HG03097 (cell line): Measurements from ENCODE around the gene MAN1C1.

Experiments used
- ATAC-seq: cut with Tn5 transposase; IDR thresholded peaks from one replicate; pipeline ENCODE4 v1.9.1; 2021; ENCODE audit not compliant: unreplicated experiment, low FRiP score

MAN1C1 gene

DNA sequence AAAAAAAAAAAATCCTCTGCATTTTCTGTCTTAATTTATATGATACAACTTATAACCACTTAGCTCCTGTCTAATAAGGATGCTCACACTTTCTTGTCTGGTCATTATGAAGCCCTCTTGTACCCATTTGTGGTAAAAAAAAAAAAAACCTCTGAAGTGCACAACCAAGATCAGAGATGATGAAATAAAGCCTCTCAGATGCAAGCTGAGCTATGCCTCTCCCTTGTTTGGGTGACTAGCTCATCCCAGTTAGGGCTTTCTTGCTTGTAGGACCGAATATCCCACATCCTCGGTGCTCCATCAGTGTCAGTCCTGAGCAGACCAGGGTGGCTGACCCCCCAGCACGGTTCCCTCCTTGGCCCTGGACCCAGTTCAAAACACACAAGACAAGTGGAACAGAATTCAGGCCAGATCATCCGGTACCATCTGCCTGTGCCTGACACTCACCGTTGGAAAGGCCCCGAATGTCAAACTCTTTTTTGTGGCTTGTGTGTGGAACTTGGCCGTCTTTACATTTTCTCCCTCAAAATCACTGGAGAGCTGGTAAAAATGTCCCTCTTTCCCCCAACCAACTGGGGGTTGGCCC lies 177.1 kb downstream of the MAN1C1 start:
- ATAC-seq: no peak

DNA sequence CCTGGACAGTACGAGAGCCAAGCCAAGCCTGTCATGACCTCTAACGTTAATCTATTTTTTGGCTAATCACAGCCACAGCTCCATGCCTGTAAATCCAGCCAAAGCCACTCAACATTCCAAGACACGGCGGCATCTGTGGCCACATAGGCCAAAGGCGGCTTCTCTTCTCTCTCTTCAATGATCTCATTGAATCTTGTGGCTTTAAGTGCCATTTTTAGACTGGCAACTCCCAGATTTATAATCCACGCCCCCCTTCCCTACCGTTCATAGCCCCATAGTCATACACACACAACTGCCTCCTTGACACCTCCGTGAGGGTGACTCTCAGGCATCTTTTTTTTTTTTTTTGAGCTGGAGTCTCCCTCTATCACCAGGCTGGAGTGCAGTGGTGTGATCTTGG lies 177.7 kb downstream of the MAN1C1 start:
- no peak for ATAC-seq

DNA sequence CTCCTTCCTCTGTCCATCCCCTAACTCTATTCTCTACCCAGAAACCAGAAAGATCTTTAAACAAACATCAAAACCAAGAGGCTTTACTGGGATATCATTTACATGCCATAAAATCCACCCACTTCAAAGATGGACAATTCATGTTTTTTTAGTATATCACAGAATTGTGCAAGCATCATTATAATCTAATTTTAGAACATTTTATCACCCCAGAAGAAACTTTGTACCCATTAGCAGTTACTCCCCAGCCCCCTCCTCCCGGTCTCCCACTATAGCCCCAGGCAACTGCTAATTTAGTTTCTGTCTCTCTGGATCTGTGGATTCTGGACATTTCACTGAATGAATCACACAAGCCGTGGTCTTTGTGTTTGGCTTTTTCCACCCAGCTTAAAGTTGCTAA lies 178.6 kb downstream of the MAN1C1 start:
- ATAC-seq: no peak

DNA sequence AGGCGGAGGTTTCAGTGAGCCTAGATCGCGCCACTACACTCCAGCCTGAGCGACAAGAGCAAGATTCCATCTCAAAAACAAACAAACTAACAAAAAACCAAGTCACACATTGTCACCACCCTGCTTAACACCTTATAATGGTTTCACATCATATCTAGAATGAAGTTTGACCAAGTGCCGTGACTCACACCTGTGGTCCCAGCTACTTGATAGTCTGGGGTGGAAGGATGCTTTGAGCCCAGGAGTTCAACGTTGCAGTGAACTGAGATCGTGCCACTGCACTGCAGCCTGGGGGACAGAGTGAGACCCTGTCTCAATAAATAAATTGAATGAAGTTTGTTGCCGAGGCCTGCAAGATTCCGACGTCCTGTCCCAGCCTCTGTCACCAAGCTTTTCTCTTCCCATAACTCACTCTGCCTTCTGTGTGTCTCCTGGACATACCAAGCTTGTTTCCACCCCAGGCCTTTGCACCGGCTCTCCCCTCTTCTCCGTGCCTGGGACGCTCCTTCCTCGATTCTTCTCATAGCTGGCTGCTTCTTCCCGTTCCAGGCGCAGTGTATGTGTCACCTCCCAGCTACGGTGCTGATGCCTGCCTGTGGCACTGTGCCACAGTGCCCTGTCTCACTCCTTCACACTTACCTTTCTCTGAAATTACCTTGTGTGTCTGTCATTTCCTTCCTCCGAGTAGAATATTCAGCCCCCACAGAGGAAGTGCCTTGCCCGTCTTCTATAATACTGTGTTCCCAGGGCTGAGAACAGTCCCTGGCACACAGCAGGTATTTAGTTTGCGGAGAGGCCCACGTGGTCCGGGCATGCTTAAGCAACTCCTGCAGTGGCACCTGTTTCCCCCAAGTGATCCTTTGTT lies 179.6 kb downstream of the MAN1C1 start:
- ATAC-seq: no peak

DNA sequence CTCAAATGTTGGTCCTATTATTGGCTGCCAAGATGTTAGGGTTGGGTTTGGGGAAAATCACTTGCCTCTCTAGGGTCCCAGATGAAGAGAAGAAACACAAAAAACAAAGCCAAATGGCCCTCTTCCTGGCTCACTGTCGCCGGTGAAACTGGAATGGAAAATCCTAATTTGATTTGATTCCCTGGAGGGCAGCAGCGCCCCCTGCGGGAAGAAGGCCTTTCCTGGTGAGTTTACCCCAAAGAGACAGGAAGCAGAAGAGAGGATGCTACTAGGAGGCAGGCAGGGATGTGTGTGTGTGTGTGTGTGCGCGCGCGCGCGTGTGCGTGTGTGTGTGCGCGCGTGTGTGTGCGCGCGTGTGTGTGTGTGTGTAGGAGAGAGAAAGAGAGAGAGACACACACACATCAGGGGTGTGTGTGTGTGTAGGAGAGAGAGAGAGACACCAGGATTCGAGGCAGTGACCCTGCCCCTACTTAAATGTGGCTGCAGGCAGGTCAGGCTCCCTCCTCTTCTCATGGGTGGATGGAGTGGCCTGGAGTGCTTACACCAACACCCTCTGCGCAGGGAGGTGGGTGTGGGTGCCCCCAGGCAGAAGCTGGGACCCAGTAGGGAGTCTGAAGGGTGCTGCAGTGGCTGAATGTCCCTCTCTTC lies 180.3 kb downstream of the MAN1C1 start:
- no peak for ATAC-seq

DNA sequence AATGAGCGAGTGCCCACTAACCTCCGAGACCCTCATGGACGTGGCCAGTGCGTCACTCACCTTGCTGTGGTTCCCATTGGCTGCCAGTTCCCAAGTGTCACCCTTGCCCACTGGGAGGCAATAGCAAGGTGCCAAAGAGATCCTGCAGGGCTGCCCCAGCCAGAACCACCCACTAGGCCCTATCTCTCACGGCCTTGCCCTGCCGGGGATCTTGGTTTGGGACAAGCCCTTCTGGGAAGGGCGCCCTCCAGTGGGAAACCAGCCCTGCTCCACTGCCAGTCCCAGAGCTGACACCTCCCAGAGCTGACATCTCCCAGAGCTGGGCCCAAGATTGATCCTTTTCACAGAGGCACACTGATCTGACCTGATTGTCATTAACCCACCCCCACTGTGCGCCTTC lies 181.3 kb downstream of the MAN1C1 start:
- ATAC-seq: no peak

DNA sequence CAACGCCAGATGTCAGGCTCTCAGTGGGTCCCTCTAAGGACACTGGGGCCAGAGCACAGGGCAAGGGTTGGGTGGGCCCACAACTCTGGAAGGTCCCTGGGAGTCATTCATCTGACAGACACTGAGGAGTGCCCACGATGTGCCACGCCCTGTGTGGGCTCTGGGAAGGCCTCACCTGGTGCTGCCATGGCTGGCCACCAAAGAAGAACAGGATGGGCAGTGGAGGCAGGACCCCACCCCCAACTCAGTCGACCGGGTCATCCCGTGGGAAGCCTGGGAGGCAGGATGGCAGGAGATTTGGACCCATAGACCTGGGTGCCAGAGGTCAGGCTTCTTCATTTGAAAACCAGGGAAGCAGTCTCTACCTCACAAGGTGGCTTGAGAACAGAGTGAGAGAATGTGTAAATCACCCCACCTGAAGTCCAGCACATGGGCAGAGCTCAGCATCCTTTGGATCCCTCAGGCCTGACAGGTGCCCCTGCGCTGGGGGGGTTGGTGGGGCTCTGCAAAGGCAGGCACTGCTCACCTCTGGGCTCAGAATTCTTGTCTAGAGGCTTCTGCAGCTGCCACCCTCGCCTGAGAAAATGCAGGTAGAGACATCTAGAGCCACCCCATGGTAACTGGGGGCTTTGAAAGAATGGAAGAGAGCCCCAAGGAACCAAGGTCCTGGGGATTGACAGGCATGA lies 182.2 kb downstream of the MAN1C1 start:
- ATAC-seq: no peak

DNA sequence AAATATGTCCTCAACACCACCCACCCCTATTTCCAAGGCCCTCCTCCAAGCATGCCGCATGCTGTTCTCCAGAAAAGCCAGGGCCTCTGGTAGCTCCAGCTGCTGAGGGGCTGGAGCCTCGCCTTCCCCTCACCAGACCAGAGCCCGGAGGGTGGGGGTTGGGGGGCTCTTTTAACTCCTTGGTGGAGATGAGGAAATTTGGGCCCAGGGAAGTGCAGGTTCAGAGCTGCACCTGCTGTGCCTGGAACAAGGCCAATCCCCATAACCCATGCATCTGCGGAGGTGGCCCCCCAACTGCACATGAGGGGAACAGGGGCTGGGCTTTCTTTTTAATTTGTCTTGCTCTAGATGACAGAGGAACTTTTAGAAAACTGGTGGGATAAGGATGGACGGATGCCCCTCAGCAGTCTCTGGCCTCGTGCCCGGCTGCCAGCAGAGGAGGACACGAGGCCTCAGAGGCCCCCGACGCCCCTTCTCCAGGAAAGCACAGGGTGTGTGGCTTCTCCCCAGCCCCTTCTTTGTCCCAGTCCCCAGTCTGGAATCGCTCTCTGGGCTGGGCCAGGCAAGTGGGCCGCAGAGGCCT lies 182.9 kb downstream of the MAN1C1 start:
- ATAC-seq: no peak

DNA sequence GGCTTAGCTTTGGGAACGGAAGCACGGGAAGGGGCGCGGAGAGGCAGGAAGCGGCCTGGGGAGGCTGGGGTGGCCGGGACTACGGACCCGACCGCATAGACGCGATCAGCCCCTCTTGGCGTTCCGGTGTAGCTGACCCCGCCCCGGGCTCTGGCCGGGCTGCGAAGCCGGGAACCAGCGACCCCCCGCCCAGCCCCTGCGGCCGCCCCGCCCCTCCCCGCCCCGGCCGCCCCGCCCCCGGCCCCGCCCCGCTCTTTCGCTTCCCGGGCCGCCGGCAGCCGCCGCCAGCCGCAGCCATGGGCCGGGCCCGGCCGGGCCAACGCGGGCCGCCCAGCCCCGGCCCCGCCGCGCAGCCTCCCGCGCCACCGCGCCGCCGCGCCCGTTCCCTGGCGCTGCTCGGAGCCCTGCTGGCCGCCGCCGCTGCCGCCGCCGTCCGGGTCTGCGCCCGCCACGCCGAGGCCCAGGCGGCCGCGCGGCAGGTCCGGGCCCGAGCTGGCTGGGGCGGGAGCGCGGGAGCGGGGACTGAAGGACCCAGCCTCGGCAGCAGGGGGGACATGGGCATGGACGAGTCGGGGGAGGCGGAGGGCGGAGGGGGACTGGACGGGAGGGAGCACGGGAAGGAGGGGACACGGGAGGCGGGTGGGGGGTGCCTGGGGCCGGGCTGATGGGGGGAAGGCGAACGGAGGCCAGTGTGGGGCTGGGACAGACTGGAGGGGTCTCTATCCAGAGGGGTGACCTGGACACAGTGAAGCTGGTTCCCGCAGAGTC lies 183.5 kb downstream of the MAN1C1 start, which contains the start of gene SELENON:
Gene SELENON (plus strand): TSS at position 259 of the 768 bp plus-strand sequence. CDS start 38 bp downstream, at position 297.
- no peak for ATAC-seq

DNA sequence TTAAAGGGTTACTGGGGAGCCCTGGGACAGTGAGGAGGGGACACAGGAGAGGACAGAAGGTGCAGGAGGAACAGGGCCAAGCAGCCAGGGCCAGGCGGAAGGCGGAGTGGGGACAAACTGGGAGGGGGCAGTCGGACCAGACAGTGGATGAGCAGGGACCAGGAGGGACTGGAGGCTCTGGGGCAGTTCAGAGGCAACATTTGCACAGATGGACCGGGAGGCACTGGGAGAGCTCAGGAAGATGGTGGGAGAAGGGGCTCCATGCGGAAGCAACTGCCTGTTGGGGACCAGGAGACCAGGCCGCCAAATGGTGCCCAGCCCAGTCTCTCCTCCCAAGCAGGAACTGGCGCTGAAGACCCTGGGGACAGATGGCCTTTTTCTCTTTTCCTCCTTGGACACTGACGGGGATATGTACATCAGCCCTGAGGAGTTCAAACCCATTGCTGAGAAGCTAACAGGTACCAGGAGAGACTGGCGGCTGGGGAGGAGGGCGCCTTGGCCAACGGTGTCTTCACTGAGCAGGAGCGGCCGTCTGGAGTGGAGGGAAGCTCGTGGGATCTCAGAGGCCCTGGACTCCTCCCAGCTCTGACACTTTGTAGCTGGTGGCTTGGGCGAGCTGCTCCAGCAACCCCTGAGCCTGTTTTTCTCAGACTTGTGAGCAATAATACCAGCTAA lies 184.2 kb downstream of the MAN1C1 start:
- no peak for ATAC-seq

DNA sequence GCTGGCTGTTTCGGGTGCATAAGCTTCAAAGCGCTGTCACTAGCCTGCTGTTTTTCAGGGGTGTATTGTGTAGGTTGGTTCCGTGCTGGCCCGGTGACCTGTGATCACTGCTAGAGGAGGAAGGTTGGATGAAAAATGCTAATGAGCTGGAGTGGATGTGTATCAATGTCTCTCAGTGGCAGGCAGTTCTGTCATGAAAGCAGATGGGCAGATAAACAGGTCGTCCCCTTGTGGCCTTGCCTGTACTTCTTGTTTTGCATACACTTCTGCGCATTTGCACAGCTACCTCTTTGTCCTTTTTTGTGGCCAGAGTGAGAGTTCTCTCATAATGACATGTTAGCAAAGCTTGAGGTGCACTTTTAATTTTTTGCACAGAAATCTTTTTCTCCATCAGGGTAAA lies 186.3 kb downstream of the MAN1C1 start:
- ATAC-seq: no peak

DNA sequence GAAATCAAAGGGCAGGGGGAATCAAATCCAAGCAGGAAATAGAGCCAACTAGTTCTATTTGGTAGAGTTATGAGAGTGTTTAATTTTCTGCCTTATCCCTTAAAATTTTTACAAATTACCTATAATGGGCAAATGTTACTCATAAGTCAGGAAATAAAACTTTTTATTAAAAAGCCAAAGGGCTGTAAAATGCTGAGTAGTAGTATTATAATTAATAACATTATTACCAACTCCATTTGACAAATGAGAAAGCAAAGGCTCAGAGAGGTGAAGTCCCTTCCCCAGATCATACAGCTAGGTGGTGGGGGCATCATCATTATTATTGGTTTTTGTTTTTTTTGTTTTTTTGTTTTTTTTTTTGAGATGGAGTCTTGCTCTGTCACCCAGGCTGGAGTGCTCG lies 186.8 kb downstream of the MAN1C1 start:
- ATAC-seq: no peak

DNA sequence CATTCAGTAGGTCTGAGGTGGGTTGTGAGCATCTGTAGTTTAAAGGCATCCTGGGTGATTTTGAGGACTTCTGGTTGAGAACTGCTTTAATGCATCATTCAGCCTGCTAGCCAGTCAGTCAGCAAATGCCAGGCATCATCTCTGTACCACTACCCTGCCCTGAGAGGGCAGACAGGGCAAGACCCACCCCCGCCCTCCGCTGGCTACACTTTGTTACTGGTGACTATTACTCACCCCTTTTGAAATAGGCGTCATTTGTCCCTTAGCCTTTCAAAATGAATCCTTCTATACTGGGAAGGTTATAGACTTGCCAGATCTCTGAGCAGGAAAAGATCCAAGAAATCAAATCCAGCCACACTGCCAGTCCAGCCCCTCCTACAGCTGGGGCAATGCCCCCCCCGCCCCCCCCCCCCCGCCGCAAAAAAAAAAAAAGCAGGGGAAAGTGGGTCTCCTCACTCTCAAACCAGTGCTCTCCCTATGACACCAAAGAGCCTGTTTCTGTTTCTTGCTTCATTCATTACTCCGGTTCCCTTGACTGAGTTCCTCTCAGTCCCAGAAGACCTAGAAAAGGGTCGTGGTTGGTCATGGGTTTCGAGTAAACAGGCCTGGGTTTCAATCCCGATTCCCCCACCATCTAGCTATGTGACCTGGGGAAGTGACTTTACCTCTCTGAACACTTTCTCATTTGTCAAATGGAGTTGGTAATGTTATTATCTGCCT lies 187.8 kb downstream of the MAN1C1 start:
- ATAC-seq: peak; percentile 41

DNA sequence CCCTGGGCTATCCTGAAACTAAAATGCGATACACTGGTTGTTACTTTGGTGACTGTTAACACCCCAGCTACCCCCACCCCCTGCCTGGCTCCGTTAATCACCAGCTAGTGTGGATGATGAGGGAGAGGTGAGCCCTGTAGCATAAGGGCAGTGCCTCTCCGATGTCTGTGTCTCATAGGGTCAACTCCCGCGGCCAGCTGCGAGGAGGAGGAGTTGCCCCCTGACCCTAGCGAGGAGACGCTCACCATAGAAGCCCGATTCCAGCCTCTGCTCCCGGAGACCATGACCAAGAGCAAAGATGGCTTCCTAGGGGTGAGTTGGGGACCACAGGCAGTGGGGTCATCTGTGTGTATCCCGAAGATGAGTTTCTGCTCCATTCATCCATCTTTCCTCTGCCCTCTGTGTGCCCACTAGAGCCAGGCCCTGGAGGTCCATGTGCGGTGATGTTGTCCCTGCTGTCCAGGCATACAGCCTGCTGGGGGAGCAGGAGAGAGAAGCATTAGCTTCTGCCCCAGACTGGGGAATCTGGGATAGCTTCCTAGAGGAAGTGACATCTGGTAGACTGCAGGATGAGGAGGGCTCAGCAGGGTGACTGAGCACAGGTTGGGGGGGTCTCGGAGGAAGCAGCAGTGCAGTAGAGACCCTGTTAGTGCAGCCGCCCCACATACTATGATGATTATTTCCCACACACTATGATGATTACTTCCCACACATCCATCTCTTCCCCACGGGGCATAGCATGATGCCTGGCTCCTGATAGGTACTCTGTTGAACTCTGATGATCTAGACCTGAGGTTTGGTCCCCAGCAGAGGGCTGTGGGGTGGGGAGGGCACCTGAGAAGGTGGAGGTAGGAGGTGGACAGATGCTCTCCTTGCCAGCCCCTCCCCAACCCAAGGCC lies 188.6 kb downstream of the MAN1C1 start:
- no peak for ATAC-seq

DNA sequence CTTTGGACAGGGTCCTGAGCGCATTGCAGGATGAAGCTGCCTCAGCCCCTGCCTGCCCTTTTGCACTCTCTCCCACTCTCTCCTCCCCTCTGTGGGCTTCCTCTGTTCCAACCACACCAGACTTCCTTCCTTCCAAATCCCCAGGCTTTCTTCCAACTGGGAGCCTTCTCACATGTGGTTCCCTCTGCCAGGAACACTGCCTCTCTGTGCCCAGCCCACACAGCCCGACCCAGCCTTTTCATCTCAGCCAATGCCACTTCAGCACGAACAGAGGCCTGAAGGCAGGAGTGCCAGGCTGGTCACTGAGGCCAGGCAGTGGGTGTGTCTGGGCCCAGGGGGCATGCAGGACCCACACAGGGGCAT lies 189.3 kb downstream of the MAN1C1 start:
- ATAC-seq: no peak

DNA sequence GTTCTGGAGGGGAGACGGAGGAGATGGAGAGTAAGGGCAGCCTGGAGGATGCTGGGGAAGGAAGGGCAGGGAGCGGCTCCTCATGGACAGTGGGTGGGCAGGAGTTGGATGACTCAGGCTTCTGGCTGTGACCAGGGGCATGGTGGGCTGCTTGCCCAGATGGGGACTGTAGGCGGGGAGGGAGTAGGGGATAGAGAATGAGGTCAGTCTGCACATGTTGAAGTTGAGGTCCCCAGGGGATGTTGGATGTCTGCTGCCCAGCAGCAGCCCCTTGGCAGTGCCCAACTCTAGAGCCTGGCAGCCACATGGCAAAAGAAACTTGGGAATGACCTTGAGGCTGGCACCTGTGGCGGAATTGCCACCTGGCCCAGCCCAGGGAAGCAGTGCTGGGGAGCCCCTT lies 189.8 kb downstream of the MAN1C1 start:
- no peak for ATAC-seq

DNA sequence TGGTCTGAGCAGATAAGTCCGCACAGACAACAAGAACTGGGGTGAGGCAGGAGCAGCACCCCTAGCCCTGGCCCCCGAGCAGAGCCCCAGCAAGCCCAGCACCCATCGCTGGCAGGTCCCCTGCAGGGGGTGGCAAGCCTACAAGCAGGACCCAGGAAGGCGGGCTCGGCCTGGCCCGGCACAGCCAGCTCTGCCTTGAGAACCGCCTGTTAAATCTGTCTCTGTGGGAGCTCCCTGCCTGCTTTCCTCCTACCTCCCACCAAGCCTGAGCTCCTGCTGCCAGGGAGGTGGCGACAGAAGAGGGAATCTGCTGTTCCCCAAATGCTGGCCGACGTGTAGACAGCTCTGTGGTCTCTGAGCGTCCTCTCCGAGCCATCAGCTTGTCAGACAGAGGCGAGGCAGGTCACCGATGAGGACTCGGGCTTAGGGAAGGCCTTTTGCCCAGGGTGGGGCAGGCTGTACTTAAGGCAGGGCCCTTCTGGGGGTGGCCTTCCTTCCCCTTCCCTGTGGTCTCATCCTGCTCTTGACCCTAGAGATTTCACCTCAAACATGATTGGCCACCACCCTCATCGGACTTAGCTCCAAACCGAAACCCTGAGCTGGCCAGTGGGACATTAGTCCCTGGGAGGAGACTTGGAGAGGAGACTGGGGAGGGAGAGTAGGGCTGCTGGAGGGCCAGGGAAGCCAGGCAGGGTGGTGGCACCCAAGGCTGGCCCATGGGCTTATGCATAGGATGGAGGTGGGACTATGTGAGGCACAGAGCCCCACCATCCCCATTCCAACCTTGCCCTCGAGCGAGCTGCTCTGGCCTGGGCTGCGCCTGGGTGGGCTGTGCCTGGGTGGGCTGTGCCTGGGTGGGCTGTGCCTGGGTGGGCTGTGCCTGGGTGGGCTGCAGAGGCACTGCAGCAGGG lies 191.1 kb downstream of the MAN1C1 start:
- ATAC-seq: no peak
